ACC112 (cell line): Measurements from ENCODE around the gene LPIN1.
A peak's percentile ranks its signal among the peaks of the same experiment; 100 is the strongest.
"Not testable (repeated sequence)": the region's sequence is repeated elsewhere in the genome, so short reads cannot be mapped to it uniquely, and the experiment has no call there.

Source experiments
- H2AFZ ChIP-seq: fragments of 200-600 bp; sonication (generic); one replicate; pipeline ENCODE4 v1.6.0; 2017; ENCODE audit warnings: antibody characterized with exemption, low read length; ENCODE audit not compliant: unreplicated experiment
- H3K27ac ChIP-seq: fragments of 200-600 bp; sonication (generic); 2 replicates; pipeline ENCODE4 v1.5.1; 2014; ENCODE audit warnings: low read depth, mild to moderate bottlenecking, antibody characterized with exemption, low read length, moderate library complexity
- H3K27me3 ChIP-seq: fragments of 200-600 bp; sonication (generic); 2 replicates; pipeline ENCODE4 v1.6.1; 2014; ENCODE audit warnings: mild to moderate bottlenecking, antibody characterized with exemption, low read length, moderate library complexity, mixed read lengths; ENCODE audit not compliant: insufficient read depth
- H3K36me3 ChIP-seq: fragments of 200-600 bp; sonication (generic); 2 replicates; pipeline ENCODE4 v1.6.1; 2016; ENCODE audit warnings: mild to moderate bottlenecking, antibody characterized with exemption, low read length, moderate library complexity, mixed read lengths; ENCODE audit not compliant: insufficient read depth
- H3K4me1 ChIP-seq: fragments of 200-600 bp; sonication (generic); one replicate; pipeline ENCODE4 v1.6.1; 2016; ENCODE audit warnings: low read length, mixed read lengths; ENCODE audit not compliant: insufficient read depth, unreplicated experiment, control insufficient read depth
- H3K4me3 ChIP-seq: fragments of 200-600 bp; sonication (generic); 2 replicates; pipeline ENCODE4 v1.5.1; 2014; ENCODE audit warnings: mild to moderate bottlenecking, low read depth, low read length
- H3K79me2 ChIP-seq: fragments of 200-600 bp; sonication (generic); one replicate; pipeline ENCODE4 v1.6.0; 2016; ENCODE audit warnings: low read length; ENCODE audit not compliant: control insufficient read depth, unreplicated experiment, insufficient read depth

The LPIN1 gene

GRCh38 chr2:11753886-11754699, 7.7 kb downstream of the LPIN1 start:
- H3K27me3 ChIP-seq = no peaks in the 10 kb centered on the region
- no peak overlapping the region for H2AFZ ChIP-seq
- H3K79me2 ChIP-seq = peaks cover 68% of the 10 kb centered on the region
- H3K36me3 ChIP-seq = peaks cover 4% of the 10 kb centered on the region; the same call in 1 of the 2 replicates
- 0 out of 2 replicates have a peak overlapping the region, but pooled peaks have one; percentile 12 for H3K4me3 ChIP-seq
- H3K27ac ChIP-seq = no peak overlapping the region
- peaks cover 20% of the 10 kb centered on the region for H3K4me1 ChIP-seq

DNA sequence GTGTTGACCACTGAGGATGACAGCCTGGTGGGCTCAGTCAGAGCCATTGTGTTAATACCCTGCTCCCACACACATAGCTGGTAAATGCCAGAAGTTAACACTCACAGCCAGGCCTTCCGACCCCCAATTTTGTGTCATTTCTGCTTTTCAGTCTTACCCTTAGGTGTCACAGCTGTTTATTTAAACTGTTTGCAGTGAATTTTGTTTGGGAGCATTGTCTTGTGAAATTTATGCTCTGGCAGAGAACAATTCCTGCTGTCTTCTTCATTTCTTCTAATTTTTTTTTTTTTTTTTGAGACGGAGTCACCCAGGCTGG, 8.2 kb downstream of the LPIN1 start:
- Histone ChIP-seq H3K27me3 (no peaks in the 10 kb centered on the region), H3K4me3 (0 out of 2 replicates have a peak overlapping the region, but pooled peaks have one; percentile 12), H3K36me3 (peaks cover 4% of the 10 kb centered on the region; the same call in 1 of the 2 replicates), H3K79me2 (peaks cover 62% of the 10 kb centered on the region), H2AFZ (no peak overlapping the region), H3K4me1 (peaks cover 20% of the 10 kb centered on the region), H3K27ac (no peak overlapping the region)

- Histone ChIP-seq H3K4me1 (peaks cover 20% of the 10 kb centered on the region), H3K27me3 (no peaks in the 10 kb centered on the region), H3K4me3 (no peak overlapping the region), H3K36me3 (peaks cover 4% of the 10 kb centered on the region; the same call in 1 of the 2 replicates), H2AFZ (no peak overlapping the region), H3K79me2 (peaks cover 48% of the 10 kb centered on the region), H3K27ac (no peak overlapping the region)
Observed at GRCh38 chr2:11757101-11757500, 10.7 kb downstream of the LPIN1 start.

DNA sequence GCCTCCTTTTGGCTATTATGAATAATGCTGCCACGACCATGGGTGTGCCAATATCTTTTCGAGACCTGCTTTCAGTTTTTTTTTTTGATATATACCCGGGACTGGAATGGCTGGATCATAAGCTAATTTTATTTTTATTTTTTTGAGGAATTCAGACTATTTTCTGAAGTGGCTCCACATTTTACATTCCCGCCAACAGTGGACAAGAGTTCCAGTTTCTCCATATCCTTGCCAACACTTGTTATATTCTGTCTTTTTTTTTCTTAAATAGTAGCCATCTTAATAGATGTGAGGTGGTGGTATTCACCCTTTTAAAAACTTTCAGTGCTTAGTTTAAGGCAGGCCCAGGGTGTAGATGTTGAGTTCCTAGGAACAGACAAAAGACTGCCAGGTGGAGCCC, 11.8 kb downstream of the LPIN1 start:
- Histone ChIP-seq H3K27me3 (no peaks in the 10 kb centered on the region), H3K36me3 (peaks cover 4% of the 10 kb centered on the region; the same call in 1 of the 2 replicates), H3K4me1 (peaks cover 19% of the 10 kb centered on the region), H3K27ac (no peak overlapping the region), H3K4me3 (no peak overlapping the region), H3K79me2 (peaks cover 47% of the 10 kb centered on the region), H2AFZ (no peak overlapping the region)

DNA sequence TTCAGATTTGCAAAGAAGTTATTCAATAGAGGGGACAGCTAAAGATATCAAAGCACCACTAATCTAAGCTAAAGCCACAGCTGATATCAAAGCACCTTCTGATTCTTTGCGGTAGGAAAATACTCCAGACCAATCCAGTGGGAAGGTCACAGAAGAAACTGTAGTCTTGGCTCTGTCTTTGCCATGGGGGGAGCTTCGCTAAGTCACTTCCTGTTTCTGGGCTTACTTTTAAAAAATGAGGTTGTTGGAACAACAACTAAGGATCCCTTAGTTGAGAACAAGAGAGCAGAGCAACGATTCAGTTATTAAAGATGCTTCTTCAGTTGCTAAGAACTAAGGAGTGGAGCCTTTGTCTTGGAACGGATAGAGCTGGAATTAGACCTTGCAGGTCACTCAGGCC, 12.2 kb downstream of the LPIN1 start:
- H3K36me3 ChIP-seq = peaks cover 4% of the 10 kb centered on the region; the same call in 1 of the 2 replicates

DNA sequence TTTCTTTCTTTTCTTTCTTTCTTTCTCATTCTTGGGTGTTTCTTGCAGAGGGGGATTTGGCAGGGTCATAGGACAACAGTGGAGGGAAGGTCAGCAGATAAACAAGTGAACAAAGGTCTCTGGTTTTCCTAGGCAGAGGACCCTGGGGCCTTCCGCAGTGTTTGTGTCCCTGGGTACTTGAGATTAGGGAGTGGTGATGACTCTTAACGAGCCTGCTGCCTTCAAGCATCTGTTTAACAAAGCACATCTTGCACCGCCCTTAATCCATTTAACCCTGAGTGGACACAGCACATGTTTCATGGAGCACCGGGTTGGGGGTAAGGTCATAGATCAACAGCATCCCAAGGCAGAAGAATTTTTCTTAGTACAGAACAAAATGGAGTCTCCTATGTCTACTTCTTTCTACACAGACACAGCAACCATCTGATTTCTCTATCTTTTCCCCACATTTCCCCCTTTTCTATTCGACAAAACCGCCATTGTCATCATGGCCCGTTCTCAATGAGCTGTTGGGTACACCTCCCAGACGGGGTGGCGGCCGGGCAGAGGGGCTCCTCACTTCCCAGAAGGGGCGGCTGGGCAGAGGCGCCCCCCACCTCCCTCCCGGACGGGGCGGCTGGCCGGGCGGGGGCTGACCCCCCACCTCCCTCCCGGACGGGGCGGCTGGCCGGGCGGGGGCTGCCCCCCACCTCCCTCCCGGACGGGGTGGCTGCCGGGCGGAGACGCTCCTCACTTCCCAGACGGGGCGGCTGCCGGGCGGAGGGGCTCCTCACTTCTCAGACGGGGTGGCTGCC, 12.9 kb downstream of the LPIN1 start:
- not testable (repeated sequence) for H3K4me1 ChIP-seq, H2AFZ ChIP-seq, H3K27me3 ChIP-seq, H3K36me3 ChIP-seq, H3K4me3 ChIP-seq, H3K27ac ChIP-seq
- peaks cover 39% of the 10 kb centered on the region for H3K79me2 ChIP-seq

More for the DNA sequence above, 12.2 kb downstream of the LPIN1 start:
- Histone ChIP-seq H2AFZ (no peak overlapping the region), H3K4me1 (peaks cover 14% of the 10 kb centered on the region), H3K79me2 (peaks cover 43% of the 10 kb centered on the region), H3K27me3 (no peaks in the 10 kb centered on the region), H3K27ac (no peak overlapping the region), H3K4me3 (no peak overlapping the region)

- no peaks in the 10 kb centered on the region for H3K27me3 ChIP-seq
- H2AFZ ChIP-seq = no peak overlapping the region
- H3K79me2 ChIP-seq = peaks cover 35% of the 10 kb centered on the region
- H3K4me1 ChIP-seq = peaks cover 3% of the 10 kb centered on the region
- no peak overlapping the region for H3K4me3 ChIP-seq
- peaks cover 11% of the 10 kb centered on the region; the same call in 1 of the 2 replicates for H3K36me3 ChIP-seq
- no peak overlapping the region for H3K27ac ChIP-seq
Observed at GRCh38 chr2:11761259-11761658, 14.8 kb downstream of the LPIN1 start.

- Histone ChIP-seq H3K27ac (no peak overlapping the region), H3K27me3 (no peaks in the 10 kb centered on the region), H3K79me2 (peaks cover 28% of the 10 kb centered on the region), H3K4me1 (peaks cover 3% of the 10 kb centered on the region), H3K4me3 (no peak overlapping the region), H2AFZ (no peak overlapping the region), H3K36me3 (peaks cover 11% of the 10 kb centered on the region; the same call in 1 of the 2 replicates)
Observed at GRCh38 chr2:11762031-11762430, 15.6 kb downstream of the LPIN1 start.

- Histone ChIP-seq H2AFZ (no peak overlapping the region), H3K27ac (no peak overlapping the region), H3K36me3 (peaks cover 11% of the 10 kb centered on the region; the same call in 1 of the 2 replicates), H3K4me1 (peaks cover 3% of the 10 kb centered on the region), H3K4me3 (no peak overlapping the region), H3K79me2 (peaks cover 21% of the 10 kb centered on the region), H3K27me3 (no peaks in the 10 kb centered on the region)
Observed at GRCh38 chr2:11762799-11763461, 16.5 kb downstream of the LPIN1 start.

DNA sequence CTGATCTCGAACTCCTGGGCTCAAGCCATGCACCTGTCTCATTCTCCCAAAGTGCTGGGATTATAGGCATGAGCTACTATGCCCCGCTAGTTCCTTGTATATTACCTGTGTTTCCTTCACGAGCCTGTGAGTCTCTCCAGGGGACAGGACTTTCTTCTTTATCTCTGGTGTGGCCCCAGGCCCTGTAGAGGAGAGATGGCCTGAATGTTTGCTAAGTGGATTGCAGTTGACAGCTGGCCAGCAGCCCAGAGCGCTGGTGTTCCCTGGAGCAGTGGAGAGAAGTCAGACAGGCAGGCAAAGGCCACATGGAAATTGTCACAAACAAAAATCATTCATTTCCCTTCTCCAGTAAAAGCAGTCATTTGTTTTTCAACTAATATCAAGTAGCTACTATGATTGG, 17.9 kb downstream of the LPIN1 start:
- no peak overlapping the region for H3K4me3 ChIP-seq
- H3K27me3 ChIP-seq = no peaks in the 10 kb centered on the region
- H3K79me2 ChIP-seq = peaks cover 16% of the 10 kb centered on the region
- peaks cover 7% of the 10 kb centered on the region; the same call in 1 of the 2 replicates for H3K36me3 ChIP-seq
- no peak overlapping the region for H2AFZ ChIP-seq
- no peaks in the 10 kb centered on the region for H3K4me1 ChIP-seq
- H3K27ac ChIP-seq = no peak overlapping the region
